ENCODE measurements around the gene EXOC4.

The EXOC4 gene

DNA sequence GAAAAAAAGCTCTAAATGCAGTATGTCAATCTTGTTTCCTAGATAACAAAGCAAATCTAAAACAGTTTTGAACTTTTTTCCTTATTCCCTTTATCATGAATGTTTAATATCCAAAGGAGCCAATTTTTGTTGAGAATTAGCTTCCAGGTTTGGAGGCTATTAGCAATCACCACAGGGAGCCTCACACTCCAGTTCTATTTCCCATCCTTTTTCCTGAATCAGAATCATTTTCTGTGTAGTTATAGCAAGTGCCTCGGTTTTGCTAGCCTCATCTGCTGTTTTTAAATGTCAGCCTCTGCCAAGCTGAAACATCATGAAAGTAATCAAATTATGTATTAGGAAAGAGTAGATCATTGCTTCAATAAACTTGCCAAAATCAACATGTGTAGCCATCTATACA lies 516.8 kb downstream of the EXOC4 start:
- TF ChIP-seq, protein P1, sequence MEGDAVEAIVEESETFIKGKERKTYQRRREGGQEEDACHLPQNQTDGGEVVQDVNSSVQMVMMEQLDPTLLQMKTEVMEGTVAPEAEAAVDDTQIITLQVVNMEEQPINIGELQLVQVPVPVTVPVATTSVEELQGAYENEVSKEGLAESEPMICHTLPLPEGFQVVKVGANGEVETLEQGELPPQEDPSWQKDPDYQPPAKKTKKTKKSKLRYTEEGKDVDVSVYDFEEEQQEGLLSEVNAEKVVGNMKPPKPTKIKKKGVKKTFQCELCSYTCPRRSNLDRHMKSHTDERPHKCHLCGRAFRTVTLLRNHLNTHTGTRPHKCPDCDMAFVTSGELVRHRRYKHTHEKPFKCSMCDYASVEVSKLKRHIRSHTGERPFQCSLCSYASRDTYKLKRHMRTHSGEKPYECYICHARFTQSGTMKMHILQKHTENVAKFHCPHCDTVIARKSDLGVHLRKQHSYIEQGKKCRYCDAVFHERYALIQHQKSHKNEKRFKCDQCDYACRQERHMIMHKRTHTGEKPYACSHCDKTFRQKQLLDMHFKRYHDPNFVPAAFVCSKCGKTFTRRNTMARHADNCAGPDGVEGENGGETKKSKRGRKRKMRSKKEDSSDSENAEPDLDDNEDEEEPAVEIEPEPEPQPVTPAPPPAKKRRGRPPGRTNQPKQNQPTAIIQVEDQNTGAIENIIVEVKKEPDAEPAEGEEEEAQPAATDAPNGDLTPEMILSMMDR (conservative IDR thresholded peaks at IDR 0.05), result no peak
- H3K27ac ChIP-seq, result no peak overlapping the region

DNA sequence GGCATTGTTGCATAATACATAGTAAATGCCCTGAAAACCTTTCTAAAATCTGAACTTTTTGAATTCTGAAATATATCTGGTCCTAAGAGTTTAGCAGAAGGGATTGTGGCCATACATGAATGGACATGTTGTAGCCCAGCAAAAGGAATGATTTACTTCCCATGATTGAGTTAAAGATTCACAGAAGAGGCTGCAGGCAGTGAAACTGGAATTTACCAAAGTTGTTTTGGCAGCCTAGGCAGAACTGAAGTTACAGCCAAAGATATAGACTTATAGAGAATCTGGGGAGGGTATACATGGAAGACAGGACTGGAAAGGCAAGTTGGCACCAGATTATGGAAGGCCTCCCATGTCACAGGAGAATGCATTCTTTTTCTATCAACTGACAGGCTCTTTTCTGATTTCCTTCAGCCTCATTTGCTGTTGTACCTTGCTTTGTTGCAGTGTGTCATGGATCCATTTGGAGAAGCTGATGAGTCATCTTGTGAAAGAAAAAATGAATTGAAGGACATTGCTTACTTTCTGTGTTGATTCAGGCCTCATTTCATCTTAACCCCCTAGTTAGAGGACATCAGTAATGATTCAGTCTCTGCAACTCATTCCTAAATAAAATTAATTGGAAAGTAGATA lies 518.1 kb downstream of the EXOC4 start:
- TF ChIP-seq, protein P1 (conservative IDR thresholded peaks at IDR 0.05), result no peak
- H3K27ac ChIP-seq, result no peak overlapping the region; the same call in 1 of the 2 replicates

DNA sequence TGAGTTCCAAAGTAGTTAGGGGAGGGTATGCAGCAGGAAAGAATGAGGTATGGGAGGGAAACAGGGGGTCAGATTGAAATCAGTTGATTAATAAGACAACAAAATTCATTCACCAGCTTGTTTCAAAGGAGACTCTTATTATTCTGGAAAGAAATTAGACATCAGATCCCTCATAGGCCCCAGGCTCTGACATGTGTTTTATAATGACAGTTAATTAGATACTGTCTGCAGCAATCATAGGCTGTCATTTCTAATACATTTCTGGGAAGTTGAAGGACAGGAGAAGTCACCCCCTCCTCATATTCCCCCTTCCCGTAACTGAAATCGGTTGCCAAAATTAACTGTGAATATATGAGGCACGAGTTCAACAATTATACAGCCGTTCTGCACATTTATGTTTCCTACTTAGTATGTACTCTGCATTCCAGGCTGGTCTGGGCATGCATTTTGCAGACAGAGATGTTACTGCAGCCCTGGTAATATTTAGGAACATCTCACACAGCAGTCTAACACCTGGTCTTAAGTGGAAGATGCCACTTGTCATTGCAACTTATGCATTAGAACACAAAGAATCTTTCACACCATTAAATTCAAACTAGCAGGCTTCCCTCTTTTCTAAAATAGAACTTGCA lies 519.0 kb downstream of the EXOC4 start:
- TF ChIP-seq, protein P1 (conservative IDR thresholded peaks at IDR 0.05), result no peak
- H3K27ac ChIP-seq, result no peak overlapping the region

DNA sequence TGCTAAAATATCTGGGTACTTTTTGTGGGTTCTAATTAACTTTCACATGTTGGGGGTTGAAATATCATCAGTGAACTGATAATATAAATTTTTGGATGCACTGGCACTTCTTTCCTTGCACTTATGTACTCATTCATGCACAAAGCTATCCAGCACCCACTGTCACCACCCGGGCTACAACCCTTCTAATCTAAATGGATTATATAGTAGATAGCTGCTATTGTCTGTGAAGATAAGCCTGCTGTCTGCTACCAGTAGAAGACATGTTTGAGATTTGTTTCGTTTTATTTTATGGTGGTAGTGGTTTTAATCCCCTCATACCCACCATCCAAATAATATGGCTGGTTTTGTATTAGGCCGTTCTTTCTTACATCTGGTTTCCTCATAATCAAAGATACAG lies 520.7 kb downstream of the EXOC4 start:
- TF ChIP-seq, protein P1 (conservative IDR thresholded peaks at IDR 0.05), result no peak
- no peak overlapping the region for H3K27ac ChIP-seq

DNA sequence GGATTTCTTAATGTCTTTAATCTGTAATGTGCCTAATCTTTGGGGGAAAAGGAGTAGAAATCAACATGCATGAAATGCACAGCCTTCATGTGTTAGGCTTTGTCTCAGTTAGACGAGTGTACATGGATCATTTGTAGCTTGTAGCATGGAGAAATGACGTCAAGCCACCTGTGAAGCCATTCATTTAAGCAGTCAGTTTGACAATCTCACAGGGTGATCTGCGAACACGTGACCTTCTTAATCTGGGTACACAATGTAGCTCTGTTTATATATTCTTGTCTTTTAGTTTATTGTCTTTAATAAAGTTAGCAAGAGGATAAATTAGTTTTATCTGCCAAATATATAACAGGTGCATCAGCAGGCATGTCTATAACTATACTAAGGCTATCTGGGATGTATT lies 522.3 kb downstream of the EXOC4 start:
- no peak overlapping the region for H3K27ac ChIP-seq
- TF ChIP-seq, protein P1 (conservative IDR thresholded peaks at IDR 0.05), result no peak

DNA sequence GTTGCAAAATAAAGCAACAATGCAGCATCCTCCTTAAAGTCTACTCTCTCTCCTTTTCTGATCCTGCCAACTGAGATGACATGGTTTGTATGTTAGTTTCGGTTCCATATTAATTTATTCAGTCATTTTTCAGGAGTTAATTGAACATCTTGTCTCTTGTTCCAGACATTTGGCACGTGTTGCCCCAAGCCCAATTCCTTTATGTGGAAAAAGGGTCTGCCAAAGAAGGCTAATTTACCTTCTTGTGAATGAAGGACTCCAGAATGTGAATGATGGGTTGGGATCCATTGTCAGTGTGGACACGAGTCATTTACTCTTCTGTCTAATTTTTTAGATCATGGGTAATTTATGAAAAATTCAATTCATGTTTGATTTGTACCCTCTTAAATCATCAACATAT lies 523.4 kb downstream of the EXOC4 start:
- no peak overlapping the region for H3K27ac ChIP-seq
- TF ChIP-seq, protein P1 (conservative IDR thresholded peaks at IDR 0.05), result no peak

DNA sequence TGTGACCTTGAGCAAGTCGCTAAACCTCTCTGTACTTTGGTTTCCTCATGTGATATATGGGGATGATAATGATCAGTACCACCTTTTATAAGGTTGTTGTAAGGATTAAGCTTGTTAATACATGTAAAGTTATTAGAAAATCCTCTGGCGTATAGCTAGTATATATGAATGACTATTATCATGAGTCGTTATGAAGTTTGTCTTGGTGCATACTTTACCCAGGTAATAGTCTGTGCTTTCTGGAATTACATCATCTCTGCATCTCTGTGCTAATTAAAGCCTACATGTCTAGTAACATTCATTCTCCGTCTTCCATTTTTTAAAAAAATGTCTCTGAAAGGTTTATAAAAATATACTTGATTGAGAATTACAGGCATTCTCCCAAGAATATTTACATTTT lies 524.8 kb downstream of the EXOC4 start:
- TF ChIP-seq, protein P1 (conservative IDR thresholded peaks at IDR 0.05), result no peak
- no peak overlapping the region for H3K27ac ChIP-seq

Measured in VCaP (cell line).